Spleen (tissue), 7 donors: ENCODE data around the gene C20orf204.

Experiments
- POLR2A ChIP-seq, 3 donors: fragments of 450-650 bp; IDR thresholded peaks; one replicate each; pipeline ENCODE4 v1.5.1; 2017; ENCODE audit warnings: antibody characterized with exemption in 3 of 3, mild to moderate bottlenecking in 1 of 3
- POLR2AphosphoS5 ChIP-seq, 3 donors: sonication (generic); formaldehyde crosslinking; IDR thresholded peaks; one replicate each; pipeline ENCODE4 v1.5.1; 2017; ENCODE audit warnings: antibody characterized with exemption in 3 of 3
- TF ChIP-seq, protein P1 (sequence below), 11 experiments: fragments of 200-600 bp in 7 of 11; fragments of 450-650 bp in 4 of 11; sonication (generic) in 4 of 11; IDR thresholded peaks in 8 of 11; conservative IDR thresholded peaks in 3 of 11; 1 replicate in 7 of 11; 2 replicates in 4 of 11; pipeline versions ENCODE4 v1.4.0 to v1.8.0; 2016 to 2021; ENCODE audit warnings: antibody characterized with exemption in 11 of 11, inconsistent platforms in 4 of 11, mild to moderate bottlenecking in 1 of 11
- donor health status: DM: no; HTN: no; CAD: no; lungs with moderate emphysema.
- donor health status: DM: no; HTN: no; CAD: no.
- donor health status: DM: no; HTN: no; CAD: no.

DNA sequence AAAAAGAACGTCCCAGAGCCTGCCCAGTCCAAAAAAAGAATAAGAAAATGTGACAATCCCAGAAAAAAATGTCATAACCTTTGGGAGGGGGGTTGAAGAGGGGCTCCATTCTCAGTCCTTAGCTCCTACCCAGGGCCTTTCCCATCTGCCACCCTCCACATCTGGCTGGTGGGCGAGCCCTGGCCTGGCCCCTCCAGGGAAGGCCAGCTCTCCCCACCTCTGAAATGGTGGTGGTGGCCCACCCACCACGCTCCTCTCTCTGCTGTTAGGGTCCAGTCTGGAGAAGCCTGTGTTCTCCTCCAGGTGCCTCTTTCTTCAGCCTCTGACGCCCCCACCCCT is 42.9 kb downstream of the C20orf204 start:
- TF ChIP-seq, protein P1, sequence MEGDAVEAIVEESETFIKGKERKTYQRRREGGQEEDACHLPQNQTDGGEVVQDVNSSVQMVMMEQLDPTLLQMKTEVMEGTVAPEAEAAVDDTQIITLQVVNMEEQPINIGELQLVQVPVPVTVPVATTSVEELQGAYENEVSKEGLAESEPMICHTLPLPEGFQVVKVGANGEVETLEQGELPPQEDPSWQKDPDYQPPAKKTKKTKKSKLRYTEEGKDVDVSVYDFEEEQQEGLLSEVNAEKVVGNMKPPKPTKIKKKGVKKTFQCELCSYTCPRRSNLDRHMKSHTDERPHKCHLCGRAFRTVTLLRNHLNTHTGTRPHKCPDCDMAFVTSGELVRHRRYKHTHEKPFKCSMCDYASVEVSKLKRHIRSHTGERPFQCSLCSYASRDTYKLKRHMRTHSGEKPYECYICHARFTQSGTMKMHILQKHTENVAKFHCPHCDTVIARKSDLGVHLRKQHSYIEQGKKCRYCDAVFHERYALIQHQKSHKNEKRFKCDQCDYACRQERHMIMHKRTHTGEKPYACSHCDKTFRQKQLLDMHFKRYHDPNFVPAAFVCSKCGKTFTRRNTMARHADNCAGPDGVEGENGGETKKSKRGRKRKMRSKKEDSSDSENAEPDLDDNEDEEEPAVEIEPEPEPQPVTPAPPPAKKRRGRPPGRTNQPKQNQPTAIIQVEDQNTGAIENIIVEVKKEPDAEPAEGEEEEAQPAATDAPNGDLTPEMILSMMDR (IDR thresholded peaks at IDR 0.05 in 8 of 11, conservative IDR thresholded peaks at IDR 0.05 in 3 of 11): no peak
- no peak for TF ChIP-seq POLR2A (IDR thresholded peaks at IDR 0.05)
- TF ChIP-seq POLR2AphosphoS5 (IDR thresholded peaks at IDR 0.05): no peak
